GM19240 (cell line): ENCODE measurements around the gene SLC9A8.
"Not testable (repeated sequence)": the region's sequence is repeated elsewhere in the genome, so short reads cannot be mapped to it uniquely, and the experiment has no call there.

ENCODE experiments used
- DNase-seq: peaks from one replicate; pipeline ENCODE4 v3.0.0; 2011; ENCODE audit warnings: low spot score; ENCODE audit not compliant: insufficient read length

Gene SLC9A8

GRCh38 chr20:49892817-49893216 is 80.2 kb downstream of the SLC9A8 start:
- DNase-seq: no peak

DNA sequence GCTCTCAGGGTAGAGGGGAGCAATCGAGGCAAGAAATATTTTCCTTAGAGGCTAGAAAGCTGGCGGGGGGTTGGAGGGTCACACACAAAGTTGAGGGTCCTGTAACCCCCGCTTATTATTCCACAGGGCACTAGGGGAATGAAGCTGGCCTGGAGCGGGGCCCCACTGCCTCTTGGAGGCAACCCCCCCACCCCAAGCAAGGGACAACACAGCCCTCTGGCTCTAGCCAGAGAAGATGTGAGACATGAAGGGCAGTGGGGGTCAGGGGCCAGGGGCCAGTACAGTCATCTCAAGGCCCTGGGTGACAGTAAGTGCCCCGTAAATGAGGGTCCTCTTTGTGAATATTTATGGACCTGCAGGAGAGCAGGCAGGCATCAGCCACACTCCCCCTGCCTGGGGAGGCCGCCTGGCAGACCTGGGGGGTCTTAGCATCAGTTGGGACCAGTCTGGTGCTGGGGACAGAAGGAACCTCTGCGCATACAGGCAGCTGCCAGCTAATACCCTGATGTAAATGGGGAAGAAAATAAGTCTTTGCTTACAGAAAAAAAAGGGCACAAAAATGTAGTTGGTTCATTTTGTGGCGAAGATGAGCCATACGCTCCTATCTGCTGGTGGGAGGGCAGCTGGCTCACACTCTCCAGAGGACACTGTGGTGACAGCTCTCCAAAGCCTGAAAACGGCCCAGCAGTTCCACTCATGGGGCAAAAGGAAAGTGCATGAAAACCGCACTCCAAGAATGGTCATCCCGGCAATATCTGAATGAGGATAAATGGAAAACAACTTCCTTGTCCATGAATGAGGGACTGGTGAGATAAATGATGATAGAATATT is 80.8 kb downstream of the SLC9A8 start:
- no peak for DNase-seq

DNA sequence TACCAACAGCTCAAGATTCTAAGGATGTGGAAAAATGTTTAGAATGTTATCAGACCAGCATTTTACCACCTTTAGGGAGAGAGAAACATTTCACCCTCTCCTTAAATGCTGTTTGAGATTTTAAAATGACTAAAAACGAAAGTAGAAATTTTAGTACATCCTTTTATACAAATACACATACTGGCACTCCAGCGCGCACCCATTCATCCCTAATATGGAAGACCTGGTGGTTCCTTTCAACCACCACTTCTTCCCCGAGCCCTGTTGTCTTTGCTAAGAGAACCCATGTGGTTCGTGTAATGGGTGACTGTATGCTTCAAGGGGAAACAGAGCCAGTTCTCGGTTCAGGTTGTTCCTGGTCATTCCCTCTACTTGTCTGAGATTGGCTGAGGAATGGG is 81.4 kb downstream of the SLC9A8 start:
- no peak for DNase-seq

DNA sequence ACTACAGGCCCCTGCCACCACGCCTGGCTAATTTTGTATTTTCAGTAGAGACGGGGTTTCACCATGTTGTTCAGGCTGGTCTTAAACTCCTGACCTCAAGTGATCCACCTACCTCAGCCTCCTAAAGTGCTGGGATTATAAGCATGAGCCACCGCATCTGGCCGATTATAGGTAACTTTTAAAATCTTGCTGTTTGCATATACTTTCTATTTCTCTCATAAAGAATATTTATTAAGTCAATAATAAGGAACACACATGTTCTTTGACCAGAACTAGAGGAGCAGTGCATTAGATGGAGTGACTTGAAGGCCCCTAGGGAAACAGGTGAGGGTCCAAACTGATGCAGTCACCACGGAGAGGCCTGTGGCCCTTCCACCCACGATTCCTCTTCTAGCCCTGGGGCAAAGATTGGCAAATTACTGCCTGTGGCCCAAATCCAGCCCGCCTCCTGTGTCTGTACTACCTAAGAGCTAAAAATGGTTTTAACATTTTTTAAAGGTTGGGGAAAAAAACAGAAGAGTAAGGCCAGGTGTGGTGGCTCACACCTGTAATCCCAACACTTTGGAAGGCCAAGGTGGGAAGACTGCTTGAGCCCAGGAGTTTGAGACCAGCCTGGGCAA is 83.0 kb downstream of the SLC9A8 start:
- DNase-seq: not testable (repeated sequence)

DNA sequence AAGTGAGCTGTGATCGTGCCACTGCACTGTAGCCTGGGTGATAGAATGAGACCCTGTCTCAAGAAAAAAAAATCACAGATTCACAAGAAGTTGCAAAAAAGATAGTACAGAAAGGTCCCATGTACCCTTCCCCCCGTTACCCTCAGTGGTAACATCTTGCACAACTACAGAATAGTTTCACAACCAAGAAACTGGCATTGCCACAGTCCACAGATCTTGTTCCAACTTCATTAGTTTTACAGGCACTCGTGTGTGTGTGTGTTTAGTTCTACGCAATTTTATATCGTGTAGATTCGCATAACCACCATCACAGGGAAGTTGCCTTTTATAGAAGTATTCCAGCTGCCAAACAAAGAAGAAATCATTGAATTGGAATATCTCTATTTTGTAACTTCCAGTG is 83.6 kb downstream of the SLC9A8 start:
- no peak for DNase-seq

GRCh38 chr20:49899541-49900383 is 87.1 kb downstream of the SLC9A8 start:
- no peak for DNase-seq

DNA sequence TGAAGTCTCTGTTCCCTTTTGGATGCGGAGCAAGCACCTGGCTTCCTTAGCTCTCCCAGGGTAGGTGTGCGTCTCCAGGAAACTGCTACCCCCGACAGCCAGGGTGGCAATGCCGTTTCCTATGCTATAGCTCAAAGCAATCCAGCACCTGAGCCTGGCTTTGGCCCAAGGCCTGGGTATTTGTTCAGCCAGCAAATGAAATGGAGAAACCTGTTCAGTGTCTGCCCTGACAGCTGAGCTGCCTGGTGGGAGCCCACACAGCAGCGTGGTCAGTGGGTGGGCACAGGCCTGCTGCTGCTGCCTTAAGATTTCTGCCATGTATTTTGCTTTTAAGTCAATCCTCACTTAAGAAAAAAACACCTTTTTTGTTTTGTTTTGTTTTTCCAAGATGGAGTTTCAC is 89.0 kb downstream of the SLC9A8 start:
- DNase-seq: no peak

DNA sequence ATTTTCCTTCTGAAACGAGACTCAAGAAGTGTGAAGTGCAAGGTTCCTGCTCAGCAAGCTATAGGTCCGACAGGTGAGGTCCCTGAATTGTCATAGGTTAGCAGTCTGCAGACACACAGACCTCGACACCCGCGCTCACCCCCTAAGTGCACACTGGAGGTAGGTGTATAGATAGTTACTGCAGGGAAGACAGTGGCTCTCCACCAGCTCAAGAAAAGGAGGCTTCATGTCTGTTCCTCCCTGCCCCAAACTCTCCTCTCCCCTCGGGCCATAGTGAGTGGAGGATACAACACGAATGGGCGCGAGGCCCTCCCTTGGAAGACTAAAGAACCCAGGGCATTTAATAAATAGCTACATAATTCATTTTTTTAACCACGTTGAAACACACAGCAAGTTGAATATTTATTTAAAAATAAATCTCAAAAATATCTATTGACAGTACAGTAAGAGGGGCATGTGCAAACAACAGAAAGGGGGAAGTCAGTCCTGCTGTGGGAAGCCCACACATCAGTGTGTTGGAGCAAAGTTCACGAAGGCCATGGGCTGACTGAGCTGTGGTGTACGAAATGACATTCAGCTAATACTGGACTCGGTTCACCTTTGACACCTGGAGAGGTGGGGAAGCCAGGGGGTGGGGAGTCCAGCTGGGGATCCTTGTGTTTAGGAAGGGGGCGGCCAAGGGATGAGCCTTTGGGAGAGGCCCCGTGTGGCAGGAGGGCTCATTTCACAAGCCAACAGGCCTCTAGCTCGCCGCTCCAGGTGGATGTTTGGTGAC is 92.0 kb downstream of the SLC9A8 start:
- no peak for DNase-seq

GRCh38 chr20:49905415-49906091 is 92.9 kb downstream of the SLC9A8 start:
- DNase-seq: no peak

GRCh38 chr20:49906101-49906604 is 93.5 kb downstream of the SLC9A8 start:
- DNase-seq: no peak

DNA sequence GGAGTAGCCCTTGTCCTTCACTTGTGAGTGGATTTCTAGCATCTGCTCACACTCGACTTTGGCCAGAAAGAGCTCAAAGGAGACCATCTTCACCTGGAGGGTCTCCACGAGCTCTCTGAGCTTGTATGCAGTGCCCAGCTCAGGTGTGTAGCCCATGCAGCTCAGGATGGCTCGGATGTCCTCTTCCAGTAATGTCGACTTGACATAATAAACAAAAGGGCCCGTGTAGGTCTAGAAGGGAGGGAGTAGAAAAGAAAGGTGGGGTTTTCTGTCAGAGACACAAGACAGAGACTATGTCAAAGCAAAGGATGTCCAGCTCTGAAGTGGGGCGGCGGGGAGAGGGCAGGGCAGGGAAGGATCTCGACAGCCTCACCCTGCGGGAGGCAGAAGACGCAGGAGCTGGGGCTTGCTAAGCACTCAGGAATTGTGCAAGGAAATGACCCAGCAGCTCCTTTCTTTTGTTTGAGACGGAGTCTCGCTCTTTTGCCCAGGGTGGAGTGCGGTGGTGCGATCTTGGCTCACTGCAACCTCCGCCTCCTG is 94.1 kb downstream of the SLC9A8 start:
- no peak for DNase-seq

DNA sequence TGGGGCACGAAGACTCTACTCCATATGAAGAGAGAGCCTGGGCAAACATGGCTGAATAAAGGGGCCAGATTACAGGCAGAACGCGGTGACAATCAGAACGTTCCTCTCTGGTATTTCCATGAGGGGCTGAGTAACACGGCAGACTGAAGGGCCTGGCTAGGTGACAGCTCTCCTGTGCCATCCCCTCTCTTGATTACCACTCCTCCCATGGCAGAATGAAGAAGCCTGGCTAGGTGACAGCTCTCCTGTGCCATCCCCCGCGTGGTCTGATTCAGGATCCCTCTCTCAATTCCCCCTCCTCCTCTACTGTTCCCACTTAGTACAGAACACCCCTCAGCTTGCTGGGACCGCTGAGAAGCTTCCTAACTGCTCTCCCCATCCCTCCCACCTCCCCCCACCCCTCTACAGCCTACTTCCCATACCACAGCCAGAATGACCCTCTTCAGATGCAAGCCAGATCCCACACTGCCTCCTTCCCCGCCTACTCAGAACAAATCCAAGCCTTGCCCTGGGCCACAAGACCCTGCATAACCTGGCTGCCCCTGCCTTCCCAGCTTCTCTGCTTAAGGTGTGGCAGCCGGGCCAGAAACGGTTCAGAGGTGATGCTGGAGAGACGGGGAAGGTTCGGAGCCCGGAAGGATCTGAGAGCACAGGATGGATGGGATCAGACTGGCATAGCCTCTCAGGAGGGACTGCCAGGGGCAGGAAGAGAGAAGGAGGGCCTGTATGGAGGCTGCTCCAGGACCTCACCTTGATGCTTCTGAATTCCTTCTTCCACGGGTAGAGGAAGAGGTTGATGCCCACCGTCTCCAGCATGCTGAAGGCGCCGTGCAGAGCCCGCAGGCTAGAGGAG is 95.0 kb downstream of the SLC9A8 start:
- DNase-seq: no peak

DNA sequence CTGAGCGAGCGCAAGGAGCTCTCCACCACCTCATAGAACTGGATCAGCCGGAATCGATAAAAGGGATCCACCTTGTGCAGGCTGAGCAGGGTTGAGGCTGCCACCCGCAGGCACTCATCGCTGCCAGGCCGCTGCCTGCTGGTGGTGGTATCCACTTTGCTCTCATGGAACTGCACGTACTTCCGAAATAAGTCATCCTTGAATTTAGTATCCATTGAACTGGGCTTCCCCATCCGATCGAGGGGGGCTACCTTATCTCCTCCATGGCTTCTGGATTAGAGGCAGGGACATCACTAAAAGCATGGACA is 95.6 kb downstream of the SLC9A8 start:
- no peak for DNase-seq

GRCh38 chr20:49909499-49910339 is 97.1 kb downstream of the SLC9A8 start:
- DNase-seq: no peak

DNA sequence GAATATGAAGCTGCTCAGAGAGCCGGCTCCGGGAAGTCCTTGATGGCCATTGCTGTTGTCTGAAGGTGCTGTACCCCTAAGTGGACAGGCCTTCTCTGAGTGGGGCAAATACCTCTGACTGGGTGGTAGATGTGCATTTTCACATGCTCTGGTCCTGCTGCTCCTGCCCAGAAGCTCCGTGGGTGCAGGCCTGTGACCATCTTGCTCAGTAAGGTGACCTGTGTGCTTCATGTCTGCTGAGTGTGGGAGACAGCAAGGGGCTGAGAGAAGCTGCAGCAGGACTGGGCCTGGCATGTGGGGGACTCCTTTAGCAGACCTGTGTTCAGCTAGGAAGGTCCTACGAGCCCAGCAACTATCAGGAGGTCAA is 97.7 kb downstream of the SLC9A8 start:
- DNase-seq: no peak

DNA sequence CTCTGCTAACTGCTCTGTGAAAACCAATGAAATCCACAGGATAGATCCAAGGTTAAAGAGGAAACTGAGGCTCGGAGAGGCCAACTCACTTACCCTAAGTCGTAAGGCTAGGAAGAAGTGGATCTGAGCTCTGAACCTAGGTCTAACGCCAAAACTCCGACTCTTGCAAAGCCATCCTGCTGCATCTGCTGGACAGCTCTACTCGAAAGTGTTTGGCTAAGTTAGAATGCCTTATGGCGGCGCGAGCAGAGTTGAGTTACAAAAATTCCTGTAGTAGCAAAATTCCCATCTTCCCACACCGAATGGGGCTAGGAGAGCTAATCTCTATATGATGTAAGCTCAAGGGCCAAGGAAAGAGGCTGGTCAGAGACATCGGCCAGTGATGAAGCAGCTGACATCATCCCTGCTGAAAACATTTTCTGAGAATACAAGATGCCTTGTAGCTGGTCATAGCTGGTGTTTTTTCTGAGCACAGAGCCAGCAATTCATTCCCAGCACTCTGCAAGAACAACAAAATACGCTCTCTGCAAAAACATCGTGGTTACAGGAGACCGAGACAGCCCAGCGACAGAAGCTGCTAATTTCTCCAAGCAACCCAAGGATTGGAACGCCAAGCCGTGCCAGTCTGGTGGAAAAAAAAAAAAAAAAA is 100.9 kb downstream of the SLC9A8 start:
- DNase-seq: no peak

DNA sequence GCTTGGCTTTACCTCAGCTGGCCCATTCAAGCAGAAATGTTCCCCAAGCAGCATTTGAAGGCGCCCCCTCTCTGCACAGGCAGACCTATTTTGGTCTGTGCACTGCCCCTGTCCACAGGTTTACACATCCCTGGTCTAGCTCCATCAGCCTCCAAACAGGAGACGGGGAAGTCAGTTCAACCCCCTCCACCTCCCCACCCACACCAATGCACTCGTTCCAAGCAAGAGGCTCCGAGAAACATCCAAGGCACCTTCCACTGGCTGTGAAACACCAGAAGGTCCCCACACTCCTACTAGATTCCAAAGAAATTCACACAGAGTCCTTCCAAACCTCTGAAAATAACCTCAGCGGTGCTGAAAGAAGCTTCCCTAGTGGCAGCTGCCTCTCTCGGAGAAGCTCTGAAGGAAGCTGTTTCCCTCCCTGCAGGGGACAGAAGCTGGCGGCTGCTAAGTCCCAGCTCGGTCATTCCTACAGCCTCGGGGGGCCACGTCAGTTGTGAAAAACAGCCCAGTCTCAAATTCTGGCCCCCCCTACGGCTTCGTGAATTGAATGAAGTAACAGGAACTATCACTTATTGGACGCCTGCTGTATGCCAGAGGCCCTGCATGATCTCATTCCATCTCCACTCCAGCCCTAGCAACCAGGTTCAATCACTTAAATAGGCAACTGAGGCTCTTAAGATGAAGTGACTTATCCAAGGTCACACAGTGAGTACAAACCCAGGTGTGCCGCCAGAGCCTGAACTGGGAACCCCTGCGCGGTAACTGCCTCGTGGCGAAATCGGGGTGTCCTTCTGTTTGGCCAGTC is 101.9 kb downstream of the SLC9A8 start:
- DNase-seq: no peak

GRCh38 chr20:49915118-49915379 is 102.4 kb downstream of the SLC9A8 start:
- DNase-seq: peak; percentile 33
